ENCODE data around the gene ARMH3.

The ARMH3 gene

GRCh38 chr10:101816376-101816775, 239.6 kb downstream of the ARMH3 start:
- DNase-seq = no peak

DNA sequence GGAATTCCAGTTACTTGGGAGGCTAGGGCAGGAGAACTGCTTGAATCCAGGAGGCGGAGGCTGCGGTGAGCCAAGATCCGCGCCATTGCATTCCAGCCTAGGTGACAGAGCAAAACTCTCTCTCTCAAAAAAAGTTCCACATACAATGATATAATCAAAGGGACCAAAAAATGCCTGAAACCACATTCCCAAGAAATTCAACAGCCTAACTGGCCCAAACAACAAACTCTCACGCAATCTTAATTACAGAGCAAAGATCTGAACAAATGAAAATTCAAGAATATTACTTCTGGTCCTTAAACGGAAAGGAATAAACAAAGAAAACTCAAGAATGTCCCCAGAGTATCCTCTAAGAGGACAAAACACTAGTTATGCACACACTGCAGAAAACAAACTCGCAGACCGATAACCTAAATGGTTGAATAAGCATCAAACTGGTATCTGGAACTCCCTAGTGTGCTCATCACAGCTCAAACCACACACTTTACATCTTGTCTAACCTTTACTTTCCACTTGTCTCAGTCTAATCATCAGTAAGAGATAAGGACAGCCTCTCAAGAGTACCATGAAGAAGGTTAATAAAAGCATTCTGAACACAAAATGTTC, 241.4 kb downstream of the ARMH3 start:
- no peak for DNase-seq

DNA sequence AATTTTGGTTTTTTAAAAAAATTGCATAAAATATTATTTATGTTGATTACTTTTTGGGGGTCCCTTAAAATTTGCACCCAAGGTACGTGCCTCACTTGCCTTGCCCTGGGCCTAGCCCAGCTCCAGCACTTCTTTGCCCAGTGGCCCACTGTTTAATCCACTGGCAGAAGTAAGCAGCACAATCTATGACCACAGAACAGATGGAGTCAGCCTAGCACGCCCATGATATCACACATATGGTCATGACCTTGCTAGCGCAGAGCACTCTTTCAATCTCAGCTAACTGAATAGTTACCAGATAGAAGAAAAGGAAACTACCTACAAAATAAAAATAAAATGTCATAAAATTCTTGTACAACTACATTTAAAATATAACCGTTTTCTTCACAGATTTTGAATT, 243.4 kb downstream of the ARMH3 start:
- DNase-seq = no peak

DNA sequence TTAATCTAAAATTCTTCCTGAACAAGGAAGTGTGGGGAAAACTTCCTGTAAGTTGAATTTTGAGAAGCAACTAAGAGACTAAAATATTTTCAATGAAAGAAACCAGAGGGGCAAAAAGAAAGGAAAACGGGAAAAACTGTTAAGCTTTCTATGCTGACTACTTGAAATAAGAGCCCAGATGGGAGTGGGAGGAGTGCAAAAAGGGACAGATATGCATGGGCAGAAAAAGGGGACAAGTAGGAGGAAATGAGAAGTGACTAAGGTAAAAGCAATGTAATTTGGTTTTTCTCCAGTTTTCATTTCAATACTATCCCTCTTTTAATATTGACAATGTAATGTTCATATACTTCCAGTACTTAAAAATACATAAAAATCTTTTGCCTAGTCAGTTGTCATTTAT, 248.8 kb downstream of the ARMH3 start:
- DNase-seq = no peak

- no peak for DNase-seq
Measured at GRCh38 chr10:101803511-101803910, 252.5 kb downstream of the ARMH3 start.

DNA sequence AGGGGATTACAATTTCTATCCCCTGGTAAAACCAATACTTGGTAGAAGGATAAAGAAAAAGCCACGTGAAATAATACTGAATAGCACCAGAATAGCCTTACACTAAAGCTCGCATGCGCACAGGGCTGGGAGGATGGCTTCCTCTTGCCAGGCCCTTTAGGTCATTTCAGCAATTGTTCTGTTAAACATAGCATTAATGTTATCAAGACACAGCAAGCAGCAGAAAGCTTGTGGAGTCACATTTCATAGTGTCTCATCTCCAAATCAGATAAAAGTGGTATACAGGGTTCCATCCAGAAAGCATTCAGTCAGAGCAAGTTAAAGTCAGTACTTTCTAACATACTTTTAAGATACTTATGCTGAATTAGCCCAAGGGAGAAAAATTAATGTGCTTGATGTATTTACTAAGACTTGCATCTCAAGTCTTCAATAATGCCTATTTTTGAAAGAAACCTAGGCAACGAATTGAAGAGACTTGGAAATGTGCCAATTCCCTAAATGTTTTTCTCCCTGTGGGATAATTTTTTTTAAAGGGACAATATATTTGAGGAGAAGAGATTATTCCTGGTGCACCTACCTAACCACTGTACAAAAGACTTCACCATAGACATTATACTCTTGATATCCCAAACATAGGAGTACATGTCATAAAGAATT, 258.4 kb downstream of the ARMH3 start:
- DNase-seq = no peak
